GM18909 (cell line): Measurements from ENCODE around the gene SLC24A4.

ENCODE experiments used
- ATAC-seq: cut with Tn5 transposase; IDR thresholded peaks from one replicate; pipeline ENCODE4 v1.9.1; 2021; ENCODE audit warnings: mild to moderate bottlenecking; ENCODE audit not compliant: unreplicated experiment, poor library complexity

The SLC24A4 gene

DNA sequence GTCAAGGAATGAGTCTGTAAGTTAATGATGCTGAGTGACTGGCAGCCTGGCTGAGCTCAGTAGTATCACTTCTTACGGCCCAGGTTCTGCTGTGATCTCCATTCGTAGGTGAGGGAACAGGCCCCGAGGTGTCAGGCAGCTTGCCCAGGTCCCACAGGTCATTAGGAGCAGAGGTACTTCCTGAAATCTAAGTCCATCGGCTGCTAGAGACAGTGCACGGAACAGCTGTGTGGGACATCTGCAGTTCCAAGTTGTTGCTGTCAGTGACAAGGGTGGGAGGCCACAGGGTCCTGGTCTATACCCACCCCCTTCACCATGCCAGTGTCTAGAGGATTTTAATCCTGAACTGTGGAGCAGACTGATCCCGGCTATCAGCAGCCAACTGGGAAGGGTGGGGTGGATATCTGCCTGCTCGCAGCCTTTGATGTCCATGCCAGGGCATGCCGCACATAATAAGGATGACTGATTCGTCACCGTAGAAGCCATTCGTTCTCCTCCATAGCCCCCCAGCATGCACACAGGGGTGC lies 108.3 kb downstream of the SLC24A4 start:
- no peak for ATAC-seq

DNA sequence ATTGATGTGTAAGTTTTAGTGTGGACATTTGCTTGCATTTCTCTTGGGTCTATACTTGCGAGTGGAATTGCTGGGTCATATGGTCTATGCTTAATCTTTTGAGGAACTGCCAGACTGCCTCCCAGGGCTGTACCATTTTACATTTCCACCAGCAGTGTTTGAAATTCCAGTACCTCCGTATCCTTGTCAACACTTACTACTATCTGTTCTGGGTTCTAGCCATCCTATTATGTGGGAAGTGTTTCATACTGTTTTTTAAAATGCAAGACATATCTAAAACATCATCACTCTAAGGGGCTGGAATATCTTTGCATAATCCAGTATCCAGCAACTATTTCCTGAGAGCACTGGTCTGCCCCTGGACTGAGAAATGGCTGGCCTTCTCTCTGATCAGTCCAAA lies 110.4 kb downstream of the SLC24A4 start:
- ATAC-seq, result no peak

- ATAC-seq, result no peak
These were observed 112.2 kb downstream of the SLC24A4 start for GRCh38 chr14:92435154-92435553.

- no peak for ATAC-seq
These were observed 113.3 kb downstream of the SLC24A4 start for GRCh38 chr14:92436115-92436776.

DNA sequence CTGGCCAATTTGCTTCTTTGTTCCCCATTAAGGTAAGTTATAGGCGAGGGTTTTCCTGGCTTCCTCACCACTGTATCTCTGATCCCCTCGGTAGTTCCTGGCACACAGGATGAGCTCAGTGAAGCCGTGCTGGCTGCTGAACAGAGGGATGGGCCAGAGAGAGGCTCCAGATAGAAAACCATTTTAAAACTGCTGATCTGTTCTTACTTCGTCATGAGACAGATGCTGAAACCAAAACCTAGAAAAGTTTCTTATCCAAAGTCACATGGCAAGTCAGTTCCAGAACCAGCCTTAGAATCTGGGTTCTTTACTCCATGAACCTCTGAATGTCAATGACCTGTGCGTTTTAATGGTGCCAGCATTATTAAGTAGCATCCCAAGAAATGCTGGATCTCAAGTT lies 114.3 kb downstream of the SLC24A4 start:
- no peak for ATAC-seq

DNA sequence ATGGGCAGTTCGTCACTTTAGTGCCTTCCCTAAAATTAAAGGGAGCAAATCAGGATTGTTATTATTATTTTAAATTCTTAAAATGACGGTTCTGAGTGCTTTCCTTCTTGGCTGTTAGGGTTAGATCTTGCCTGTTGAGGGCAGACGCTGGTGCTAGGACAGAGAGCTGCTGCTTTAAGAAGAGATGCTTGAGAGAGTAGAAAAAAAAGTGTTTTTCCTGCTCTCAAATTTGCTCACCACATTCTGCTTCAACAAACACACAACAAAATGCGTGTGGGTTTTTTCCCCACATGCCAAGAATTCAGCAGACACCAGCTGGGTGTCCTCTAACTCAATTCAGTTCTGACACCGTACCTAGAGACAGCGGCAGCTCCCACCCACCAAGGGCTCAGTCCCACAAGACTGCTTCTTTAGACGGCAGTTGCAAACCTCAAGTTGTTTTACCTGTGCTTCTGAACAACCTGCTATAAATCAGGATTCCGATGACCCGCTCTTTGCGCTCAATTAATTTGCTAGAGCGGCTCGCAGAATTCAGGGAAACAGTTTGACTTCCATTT lies 114.8 kb downstream of the SLC24A4 start:
- ATAC-seq, result no peak

DNA sequence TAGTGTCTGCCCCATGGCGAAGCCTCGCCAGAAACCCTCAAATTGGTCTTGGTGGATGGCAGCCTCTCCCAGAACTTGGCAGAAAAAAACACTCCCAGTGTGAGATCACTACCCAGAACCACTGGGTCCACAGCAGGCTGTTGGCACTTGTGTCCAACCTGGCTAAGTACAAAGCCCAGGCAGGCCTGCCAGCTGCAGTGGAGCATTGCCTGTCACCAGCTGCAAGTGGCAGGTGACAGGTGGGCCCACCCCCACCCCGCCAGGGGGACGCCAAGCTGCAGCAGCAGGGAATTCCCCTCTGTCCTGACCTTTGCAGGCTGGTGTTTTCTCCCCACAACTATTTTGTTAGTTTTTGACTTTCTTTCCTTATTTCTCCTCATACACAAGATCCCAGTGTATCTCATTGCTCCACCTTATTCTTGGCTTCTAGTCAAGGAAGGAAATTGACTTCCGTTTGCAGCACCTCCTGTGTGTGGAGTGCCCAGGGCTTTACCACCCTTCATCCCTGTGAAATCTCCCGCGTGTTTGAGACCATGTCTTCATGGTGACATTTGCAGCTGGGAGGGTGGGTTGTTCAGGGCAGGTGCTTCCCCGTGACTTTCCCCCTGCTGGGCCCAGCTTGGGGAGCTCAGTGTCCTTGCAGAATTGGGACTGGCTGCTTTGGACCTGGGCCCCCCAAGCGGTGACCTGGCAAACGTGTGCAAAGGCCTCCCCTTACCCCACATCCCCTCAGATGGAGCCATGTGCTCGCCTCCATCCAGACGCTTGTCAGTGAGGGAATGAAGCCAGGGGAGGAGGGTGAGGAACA lies 116.8 kb downstream of the SLC24A4 start:
- no peak for ATAC-seq

- no peak for ATAC-seq
These were observed 117.5 kb downstream of the SLC24A4 start for GRCh38 chr14:92440345-92441003.

GRCh38 chr14:92441751-92442504 lies 119.0 kb downstream of the SLC24A4 start:
- no peak for ATAC-seq

DNA sequence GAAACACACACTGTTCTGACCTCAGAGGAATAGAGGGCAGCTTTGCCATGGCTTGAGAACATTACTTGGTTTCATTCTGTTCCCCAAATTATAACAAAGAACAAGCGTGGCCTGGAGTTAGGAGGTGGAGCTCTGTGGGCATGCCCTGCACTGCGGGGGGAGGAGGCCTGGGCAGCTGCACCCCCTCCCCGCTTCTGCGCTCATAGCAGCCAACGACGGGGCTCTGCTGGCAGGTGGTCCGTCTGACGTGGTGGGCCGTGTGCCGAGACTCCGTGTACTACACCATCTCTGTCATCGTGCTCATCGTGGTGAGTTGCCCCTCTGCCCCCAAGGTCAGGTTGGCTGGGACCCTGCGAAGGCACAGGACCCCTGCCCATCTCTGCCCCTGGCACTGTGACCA lies 120.2 kb downstream of the SLC24A4 start:
- ATAC-seq, result no peak

- ATAC-seq, result no peak
These were observed 120.8 kb downstream of the SLC24A4 start for GRCh38 chr14:92443741-92444140.

- ATAC-seq, result no peak
These were observed 123.8 kb downstream of the SLC24A4 start for GRCh38 chr14:92446771-92447170.

DNA sequence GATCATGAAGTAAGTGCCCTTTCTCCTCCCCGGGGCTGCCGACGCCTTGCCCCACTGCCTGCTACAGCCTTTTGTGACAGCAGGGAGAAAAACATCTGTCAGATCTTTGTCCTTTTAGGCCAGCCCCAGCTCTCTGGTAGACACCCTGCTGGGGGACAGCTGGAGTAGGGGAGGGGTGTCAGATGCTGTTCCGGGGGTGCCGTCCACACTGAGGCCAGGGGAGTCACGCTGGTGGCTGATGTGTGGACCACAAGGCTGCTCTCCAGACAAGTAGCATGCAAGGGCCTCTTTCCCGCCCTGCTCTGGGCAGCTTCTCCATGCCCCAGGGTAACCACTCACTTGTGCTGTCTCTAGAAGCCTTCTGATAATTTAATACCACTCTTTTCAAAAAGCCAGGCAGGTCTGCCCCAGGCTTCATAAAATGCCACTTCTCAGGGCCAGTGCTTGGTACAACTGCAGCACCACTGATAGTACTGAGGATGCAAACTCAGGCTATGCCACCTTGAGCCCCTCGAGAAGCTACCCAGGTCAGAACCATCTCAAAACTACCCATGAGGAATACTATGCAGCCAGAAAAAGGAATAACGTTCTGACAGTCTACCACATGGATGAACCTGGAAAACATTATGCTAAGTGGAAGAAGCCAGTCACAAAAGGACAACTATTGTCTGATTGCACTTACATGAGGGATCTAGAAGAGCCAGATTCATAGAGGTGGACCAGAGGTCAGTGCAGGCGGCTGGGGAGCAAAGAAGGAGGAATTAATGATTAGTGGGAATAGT lies 124.6 kb downstream of the SLC24A4 start:
- ATAC-seq, result no peak

DNA sequence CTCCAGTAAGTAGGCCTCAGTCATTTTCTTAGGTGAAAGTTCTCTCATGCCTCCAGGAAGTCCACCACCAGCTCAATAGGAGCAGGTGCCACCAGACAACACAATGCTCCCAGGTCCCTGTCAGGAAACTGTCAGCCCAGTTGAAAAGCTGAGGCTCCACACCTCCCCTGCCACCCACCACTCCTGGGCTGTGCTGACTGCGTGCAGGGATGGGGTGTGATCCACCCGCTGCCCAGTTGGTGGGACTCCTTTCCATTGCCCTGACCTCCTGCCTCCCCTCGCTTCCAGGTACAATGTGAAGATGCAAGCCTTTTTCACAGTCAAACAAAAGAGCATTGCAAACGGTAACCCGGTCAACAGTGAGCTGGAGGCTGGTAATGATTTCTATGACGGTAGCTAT lies 125.8 kb downstream of the SLC24A4 start:
- no peak for ATAC-seq

GRCh38 chr14:92449404-92450181 lies 126.6 kb downstream of the SLC24A4 start:
- ATAC-seq, result no peak

- ATAC-seq, result no peak
These were observed 127.5 kb downstream of the SLC24A4 start for GRCh38 chr14:92450351-92451070.

GRCh38 chr14:92451245-92451644 lies 128.3 kb downstream of the SLC24A4 start:
- ATAC-seq, result no peak

- ATAC-seq, result no peak
These were observed 128.8 kb downstream of the SLC24A4 start for GRCh38 chr14:92451755-92452154.
